ENCODE data around the gene SLC6A7.
A peak's percentile ranks its signal among the peaks of the same experiment; 100 is the strongest.
"Not testable (repeated sequence)": the region's sequence is repeated elsewhere in the genome, so short reads cannot be mapped to it uniquely, and the experiment has no call there.

Gene SLC6A7

DNA sequence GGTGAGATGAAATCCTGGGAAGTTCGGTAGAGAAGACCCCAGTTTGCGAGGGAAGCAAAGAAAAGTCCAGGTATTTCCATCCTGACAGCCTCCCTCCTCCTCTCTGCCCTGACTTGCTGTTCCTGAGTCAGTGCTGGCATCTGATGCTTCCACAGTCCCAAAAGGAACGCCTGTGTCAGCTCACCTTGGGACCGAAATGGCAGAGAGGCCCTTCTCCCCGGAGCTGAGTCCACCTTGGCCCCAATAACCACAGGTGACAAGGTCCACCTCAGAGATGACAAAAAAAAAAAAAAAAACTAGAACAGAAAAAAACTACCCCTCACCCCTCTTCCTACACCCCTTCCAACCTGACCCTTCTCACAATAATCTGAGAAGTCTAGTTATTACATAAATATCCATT, 31.6 kb downstream of the SLC6A7 start:
- DNase-seq: no peak

DNA sequence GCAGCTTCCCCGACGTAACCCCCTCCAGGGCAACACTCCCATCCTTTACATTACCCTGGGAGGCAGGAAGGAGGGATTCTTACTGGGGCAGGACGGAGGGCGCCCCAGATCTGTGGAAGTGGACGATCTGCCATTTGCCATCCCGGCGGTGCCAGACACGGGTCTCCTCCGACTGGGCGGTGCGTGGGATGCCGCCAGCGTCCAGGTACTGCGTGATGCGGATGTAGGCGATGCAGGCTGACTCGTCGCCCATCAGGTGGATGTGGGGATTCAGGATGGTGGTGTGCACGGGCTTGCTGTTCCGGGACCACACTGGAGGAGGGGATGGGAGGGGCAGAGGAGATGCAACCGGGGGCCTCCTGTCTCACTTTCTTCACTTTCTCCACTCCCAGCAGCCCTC, 33.0 kb downstream of the SLC6A7 start:
- no peak for DNase-seq

DNA sequence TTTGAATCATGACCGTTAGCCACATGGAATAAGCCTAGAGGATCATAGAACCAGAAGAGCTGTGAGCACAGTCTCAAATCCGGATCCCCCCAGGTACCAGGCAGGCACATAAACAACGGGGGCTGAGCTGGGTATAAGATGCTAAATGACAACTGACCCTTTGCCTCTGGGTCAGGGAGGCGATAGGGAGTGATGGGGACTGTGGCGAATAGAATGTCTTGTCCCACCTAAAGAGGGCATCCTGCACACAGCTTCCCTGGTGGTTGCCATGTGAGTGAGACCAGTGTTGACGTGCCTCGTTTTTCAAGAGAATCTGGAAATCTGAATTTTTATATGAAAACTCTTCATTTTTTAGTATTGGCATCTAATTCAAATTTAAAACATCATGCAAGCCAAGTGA, 33.6 kb downstream of the SLC6A7 start:
- DNase-seq: no peak

DNA sequence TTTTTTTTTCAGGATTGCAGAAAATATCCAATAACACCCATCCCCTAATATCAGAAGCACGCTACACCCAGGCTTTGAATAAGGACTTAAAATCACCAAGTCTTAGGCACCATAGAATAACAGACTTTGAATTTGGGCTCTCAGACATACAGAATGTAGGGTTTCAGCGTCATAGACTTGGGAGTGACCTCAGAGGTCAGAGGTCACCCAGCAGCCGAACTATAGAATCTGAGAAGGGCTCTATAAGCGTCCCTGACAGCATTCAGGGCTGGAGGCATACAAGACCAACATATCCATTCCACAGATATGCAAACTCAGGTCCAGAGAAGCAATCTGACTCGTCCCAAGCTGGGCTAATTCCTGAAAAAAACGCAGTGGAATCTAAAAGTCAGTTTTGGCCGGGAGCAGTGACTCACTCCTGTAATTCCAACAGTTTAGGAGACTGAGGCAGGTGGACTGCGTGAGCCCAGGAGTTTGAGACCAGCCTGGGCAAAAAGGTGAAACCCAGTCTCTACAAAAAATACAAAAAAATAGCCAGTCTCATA, 34.7 kb downstream of the SLC6A7 start:
- DNase-seq: no peak

GRCh38 chr5:150227036-150227435, 37.2 kb downstream of the SLC6A7 start:
- DNase-seq: no peak

- DNase-seq: no peak
Observed at GRCh38 chr5:150227606-150228273, 37.9 kb downstream of the SLC6A7 start.

- no peak for DNase-seq
Observed at GRCh38 chr5:150229571-150229970, 39.7 kb downstream of the SLC6A7 start.

GRCh38 chr5:150230842-150231241, 41.0 kb downstream of the SLC6A7 start:
- no peak for DNase-seq

DNA sequence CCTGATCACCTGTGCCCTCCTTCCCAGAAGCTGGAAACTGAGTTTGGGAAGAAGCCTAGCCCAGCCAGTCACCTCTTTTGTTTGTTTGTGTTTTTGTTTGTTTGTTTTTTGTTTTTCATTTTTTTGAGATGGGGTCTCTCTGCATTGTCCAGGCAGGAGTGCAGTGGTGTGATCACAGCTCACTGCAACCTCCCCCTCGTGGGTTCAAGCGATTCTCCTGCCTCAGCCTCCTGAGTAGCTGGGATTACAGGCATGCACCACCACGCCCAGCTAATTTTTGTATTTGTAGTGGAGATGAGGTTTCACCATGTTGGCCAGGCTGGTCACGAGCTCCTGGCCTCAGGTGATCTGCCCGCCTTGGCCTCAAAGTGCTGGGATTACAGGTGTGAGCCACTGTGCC, 43.8 kb downstream of the SLC6A7 start:
- DNase-seq: not testable (repeated sequence)

DNA sequence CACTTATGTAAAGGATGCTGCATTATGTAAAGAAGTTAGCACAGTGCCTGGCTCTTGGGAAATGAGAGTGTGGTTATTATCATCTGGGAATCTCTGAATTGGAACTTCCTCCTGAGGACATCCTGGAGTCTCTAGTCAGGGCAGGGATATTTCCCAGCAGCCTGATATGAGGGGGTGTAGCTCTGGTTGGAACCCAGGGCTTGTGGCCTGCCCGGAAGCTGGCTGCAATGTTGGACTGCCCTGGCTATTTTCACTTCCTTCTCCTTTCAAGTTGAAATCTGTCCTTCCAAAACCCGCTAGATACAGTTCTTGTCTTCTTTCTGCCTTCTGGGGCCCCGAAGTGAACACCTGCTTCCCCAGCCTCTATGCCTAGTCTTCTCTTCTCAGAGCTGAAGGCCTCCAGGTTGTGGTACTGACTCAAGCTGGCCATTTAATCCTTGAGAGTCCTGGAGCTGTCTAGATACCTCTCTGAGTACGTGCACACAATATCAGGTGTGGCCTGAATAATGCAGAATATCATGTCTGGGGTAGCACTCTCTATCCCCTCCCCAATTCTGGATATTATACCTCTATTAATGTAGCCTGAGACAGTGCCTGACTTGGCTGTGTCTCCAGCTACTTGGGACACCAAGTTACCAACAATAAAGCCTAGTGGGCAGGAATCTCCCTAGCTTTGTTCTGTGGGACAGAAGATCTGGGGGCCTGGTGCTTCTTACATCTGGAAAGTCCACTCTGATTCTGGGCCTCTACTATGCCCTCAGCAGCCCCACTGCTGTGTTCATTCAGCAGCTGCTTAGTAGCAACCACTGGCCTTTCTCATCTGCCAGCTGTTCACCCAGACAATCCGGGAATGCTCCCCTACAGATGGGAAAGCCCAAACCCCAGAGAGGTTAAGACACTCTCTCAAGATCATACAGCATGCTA, 45.0 kb downstream of the SLC6A7 start:
- peak; percentile 10 for DNase-seq

DNA sequence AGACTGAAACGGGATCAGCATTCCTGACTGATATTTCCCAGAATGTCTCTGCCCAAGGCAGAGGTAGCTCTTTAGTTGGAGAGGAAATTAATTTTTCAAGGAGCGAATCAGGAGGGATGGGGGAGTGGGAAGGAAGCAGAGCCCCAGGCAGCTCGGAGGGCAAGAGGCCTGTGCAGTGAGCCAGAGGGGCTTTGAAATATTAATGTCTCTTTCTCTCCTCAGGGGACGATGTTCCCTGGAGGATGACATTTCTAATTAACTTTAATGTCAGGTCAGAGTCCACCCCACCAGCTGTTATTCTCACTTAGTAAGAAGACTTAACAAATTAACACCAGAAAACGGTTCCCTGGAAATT, 45.6 kb downstream of the SLC6A7 start:
- no peak for DNase-seq

DNA sequence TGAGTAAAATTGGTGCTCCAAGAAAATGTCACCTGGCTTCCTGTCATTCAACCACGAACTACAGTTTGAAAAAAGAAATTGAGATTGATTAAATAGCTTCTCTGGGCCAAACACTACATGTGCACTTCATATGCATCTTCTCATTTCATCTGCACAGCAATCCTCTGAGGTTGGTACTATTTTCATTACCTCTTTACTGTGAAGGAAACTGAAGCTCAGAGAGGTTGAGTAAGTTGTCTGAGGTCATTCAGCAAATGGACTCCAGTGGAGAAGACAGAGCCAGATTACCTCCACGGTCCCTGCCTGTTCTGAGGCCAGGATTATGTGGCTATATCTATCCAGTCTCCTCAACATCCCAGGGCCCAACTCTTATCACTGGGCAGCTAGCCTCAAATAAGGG, 46.5 kb downstream of the SLC6A7 start:
- no peak for DNase-seq

GRCh38 chr5:150236981-150237754, 47.3 kb downstream of the SLC6A7 start:
- no peak for DNase-seq

- no peak for DNase-seq
Observed at GRCh38 chr5:150238646-150239045, 48.8 kb downstream of the SLC6A7 start.

DNA sequence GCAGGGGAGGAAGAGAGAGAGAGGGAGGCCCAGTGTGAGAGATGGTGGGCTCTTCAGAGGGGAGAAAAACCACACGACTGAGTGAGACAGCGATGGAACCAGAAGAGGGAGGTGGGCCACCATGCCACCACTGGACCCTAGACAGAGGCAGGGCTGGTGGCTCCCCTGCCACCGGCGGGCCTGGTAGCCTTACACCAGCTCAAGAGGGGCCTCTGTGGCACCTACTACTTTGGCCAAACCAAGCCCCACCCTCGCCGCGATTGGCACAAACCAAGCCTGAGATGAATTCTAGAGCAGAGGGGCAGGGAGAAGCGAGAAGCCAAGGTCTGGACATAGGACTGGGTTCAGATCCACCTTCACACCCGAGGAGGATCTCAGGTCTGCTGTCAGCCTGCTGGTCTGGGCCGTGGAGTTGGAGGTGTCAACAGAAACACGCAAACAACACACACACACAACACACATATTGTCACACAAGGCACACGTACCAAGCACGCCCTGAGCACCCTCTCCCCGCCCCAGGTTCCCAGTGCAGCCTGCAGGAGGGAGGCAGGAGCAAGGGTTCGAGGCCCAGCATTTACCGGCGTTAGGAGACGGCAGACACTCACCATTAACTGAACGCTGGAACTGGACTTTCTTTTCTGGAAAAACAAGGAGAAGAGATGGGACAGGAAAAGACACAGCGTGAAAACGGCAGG, 49.4 kb downstream of the SLC6A7 start:
- DNase-seq: no peak

DNA sequence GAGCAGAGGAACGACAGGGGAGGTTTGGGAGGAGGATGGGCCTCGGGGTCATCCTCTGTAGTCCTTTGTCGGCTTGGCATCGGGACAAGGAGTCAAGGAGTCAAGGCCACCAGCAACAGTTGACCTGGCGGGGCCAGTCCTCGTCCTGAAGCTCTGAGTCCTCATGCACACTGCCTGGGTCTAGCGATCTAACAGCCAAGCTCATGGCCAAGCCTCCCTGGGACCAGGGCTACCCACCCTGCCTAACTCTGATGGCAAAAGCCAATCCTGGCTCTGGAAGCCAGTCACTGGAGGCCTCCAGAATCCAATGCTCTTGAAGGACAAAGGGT, 49.9 kb downstream of the SLC6A7 start:
- DNase-seq: no peak

GRCh38 chr5:150241298-150242160, 51.7 kb downstream of the SLC6A7 start:
- DNase-seq: no peak

- DNase-seq: no peak
Observed at GRCh38 chr5:150242251-150242894, 52.5 kb downstream of the SLC6A7 start.

GRCh38 chr5:150243590-150243989, 53.7 kb downstream of the SLC6A7 start:
- DNase-seq: no peak

DNA sequence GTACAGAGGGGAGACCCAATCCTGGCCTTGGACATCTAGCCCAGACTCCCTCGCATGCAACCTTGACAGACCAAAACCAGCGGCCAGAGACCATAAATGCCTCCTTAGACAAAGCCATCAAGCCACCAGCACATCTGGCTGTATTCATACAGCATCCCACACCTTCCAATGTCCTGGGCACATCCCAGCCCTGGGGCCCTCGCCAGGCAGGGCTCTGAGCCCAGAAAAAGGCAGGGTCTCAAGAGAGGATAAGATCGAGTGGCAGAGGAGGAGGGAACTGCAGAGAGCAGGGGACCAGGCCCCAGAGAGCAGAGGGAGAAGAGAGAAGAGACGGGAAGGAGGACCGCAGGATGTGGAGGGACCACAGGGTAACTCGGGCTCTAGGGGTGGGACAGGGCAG, 54.3 kb downstream of the SLC6A7 start:
- no peak for DNase-seq

GRCh38 chr5:150245111-150245789, 55.4 kb downstream of the SLC6A7 start:
- no peak for DNase-seq

Data from midbrain (tissue), 1 donor.